ENCODE data around the gene MKNK2.
"Not testable (repeated sequence)": the region's sequence is repeated elsewhere in the genome, so short reads cannot be mapped to it uniquely, and the experiment has no call there.

The MKNK2 gene

DNA sequence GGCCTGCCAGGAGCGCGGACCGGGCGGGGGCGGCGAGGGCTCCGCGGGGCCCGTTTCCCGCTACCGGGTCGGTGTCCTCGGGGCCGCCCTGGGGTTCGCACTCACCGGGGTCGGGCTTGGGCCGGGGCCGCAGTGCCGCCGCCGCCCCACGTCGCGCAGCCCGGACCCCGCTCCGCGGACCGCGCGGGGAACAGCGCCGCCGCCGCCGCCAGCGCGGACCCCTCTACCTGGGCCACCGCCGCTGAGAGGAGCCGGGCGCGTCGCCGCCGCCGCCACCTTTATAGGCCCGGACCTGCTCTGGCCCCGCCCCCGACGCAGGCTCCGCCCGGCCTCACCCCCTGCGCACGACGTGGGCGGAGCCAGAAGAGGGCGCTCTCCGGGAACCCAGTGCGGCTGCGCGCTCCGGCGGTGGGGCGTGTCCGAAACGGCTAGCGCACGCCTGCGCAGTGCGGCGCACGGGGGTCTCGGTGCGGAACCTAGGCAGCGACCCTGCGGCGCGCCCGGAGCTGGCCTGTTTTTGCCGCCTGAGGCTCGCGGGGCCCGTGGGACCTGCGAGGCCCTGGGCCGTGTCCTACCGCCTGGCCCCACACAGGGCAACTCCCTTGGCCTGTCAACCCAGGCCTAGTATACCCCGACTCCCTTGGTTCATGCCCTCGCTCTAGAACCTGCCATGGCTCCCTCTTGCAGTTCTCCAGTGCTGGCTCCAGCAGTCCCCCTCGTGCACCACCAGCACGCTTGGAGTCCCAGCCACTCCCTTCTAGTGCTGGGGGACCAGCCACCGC is at the start of gene MKNK2:
MKNK2 (minus strand) TSS at position 254 of the 782 bp plus-strand sequence. CDS start 393 bp downstream, outside the sequence.
- DNase-seq, result peak; percentile 78

DNA sequence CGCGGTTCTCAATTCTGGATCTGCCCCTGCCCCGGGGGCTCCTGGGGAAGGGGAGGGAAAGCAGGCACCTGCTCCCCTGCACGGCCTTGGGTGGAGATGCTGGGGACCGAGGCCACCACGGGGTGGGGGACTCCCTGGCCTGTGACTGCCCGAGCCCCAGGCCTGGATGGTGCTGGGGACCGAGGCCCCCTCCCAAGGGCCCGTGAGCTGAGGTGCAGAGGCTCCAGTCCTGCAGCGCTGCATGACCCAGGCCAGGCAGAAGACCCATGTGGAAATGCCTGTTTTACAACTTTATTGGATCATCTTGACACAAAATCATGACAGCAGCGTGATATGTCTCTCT is 49.6 kb upstream of the MKNK2 start:
- no peak for DNase-seq

DNA sequence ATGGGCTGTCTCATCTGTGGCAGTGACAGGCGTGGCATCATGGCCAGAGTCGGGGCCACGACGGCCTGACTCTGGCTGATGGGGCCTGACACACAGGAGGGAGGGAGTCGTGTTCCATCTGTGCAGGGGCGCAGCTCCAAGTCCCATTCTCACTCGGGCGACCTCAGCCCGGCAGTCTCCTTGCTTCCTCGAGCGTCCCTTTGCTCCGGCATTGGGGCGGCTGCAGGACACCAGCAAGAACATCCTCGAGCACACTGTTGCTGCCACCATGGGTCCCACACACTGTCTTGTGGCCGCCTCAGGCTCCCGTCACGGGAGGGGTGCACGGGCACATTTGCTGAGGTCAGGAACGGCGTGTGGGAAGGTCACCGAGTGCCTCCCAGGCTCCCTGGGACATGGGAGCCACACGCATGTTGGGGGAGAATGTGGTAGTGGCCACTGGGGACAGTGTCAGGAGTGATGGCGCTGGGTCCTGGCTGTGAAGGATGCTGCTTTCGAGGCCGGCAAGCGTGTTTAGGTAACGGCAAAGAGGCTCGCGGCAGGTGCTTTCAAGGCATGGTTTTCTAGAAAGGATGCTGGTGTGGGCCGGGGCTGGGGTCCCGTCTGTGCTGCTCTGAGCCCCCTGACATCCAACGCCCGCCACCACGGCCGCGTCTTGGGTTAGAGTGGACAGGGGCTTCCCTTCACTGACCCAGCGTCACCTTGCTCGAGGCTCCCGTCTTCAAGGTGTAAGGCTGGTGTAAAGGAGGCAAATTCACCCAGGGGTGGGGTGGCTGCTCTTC is 49.1 kb upstream of the MKNK2 start:
- no peak for DNase-seq

DNA sequence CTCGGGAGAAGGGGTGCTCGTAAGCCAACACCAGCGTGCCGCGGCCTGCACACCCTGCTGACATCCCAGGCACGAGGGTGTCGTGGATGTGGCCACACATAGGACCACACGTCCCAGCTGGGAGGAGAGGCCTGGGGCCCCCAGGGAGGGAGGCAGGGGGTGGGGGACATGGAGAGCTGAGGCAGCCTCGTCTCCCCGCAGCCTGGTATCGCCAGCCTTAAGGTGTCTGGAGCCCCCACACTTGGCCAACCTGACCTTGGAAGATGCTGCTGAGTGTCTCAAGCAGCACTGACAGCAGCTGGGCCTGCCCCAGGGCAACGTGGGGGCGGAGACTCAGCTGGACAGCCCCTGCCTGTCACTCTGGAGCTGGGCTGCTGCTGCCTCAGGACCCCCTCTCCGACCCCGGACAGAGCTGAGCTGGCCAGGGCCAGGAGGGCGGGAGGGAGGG is 48.0 kb upstream of the MKNK2 start:
- no peak for DNase-seq

DNA sequence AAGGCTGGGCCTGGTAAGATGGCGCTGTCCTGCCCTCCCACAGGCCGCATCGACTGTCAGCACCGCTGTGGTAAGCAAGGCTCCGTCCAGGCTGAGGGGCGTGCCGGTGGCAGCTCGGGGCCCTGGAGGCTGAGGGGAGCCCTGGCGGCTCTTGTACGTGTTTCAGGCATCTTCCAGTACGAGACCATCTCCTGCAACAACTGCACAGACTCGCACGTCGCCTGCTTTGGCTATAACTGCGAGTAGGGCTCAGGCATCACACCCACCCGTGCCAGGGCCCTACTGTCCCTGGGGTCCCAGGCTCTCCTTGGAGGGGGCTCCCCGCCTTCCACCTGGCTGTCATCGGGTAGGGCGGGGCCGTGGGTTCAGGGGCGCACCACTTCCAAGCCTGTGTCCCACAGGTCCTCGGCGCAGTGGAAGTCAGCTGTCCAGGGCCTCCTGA is 46.9 kb upstream of the MKNK2 start:
- no peak for DNase-seq

DNA sequence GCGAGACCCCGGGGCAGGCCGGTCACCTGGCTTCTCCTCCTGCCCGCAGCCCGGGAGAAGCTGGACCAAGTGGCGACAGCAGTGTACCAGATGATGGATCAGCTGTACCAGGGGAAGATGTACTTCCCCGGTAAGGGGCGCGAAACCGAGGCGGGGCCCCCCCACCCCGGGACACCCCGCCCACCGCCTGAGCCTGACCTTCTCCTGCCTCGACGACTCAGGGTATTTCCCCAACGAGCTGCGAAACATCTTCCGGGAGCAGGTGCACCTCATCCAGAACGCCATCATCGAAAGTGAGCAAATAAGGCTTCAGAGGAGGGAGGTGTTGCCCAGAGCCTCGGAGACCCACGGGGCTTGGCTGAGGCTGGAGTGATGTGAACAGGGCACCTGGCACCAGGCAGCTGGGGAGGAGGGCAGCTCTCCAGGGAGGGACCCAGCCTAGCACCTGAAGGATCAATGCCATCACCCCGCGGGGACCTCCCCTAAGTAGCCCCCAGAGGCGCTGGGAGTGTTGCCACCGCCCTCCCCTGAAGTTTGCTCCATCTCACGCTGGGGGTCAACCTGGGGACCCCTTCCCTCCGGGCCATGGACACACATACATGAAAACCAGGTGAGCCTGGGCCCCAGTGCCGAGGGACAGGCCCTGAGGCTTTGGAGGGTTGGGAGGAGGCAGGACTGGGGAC is 46.3 kb upstream of the MKNK2 start:
- DNase-seq, result no peak

DNA sequence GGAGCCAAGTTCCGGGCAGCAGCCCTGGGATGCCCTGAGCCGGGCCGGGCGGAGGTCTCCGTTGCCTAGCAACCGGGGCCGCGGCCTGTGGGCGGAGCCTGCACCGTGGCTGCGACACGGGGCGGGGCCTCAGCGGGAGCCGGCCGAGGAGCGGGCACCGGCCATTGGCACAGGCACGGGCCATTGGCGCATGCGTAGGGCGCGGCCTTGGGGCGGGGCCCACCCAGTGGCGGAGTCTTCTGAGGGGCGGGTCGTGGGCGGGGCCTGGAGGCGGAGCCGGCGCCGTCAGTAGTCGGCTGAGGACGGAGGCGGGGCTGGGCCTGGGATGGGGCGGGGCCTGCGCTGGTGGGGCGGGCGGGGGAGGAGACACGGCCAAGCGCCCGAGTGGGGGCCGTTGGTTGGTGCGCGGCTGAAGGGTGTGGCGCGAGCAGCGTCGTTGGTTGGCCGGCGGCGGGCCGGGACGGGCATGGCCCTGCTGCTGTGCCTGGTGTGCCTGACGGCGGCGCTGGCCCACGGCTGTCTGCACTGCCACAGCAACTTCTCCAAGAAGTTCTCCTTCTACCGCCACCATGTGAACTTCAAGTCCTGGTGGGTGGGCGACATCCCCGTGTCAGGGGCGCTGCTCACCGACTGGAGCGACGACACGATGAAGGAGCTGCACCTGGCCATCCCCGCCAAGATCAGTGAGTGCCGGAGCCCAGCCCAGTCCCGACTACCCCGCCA is 45.6 kb upstream of the MKNK2 start, which contains the start of gene IZUMO4:
IZUMO4 (plus strand) TSS at position 436 of the 723 bp plus-strand sequence; CDS start at position 467, 31 bp downstream.
- DNase-seq, result peak; percentile 89

DNA sequence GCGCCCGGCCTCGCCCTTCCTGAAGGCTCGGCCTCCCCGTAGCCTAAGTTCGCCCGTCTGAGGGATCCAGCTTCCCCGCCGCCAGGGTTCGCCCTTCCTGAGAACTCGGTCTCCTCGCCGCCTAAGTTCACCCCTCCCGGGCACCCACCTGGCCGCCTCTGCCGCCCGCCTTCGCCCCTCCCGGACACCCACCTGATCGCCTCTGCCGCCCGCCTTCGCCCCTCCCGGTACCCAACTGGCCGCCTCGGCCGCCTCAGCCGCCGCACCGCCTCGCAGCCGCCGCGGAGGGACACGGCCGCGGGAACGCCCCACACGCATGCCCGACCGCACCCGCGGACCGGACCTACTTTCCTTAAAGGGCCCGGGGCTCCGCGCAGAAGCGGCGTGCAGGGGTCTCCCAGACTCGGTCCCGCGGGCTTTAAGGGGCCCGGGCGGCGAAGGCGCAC is 45.0 kb upstream of the MKNK2 start, which contains the start of gene MOB3A:
MOB3A (minus strand) TSS at position 293 of the 446 bp plus-strand sequence. CDS start 17,766 bp downstream, outside the sequence.
- DNase-seq, result peak; percentile 87

DNA sequence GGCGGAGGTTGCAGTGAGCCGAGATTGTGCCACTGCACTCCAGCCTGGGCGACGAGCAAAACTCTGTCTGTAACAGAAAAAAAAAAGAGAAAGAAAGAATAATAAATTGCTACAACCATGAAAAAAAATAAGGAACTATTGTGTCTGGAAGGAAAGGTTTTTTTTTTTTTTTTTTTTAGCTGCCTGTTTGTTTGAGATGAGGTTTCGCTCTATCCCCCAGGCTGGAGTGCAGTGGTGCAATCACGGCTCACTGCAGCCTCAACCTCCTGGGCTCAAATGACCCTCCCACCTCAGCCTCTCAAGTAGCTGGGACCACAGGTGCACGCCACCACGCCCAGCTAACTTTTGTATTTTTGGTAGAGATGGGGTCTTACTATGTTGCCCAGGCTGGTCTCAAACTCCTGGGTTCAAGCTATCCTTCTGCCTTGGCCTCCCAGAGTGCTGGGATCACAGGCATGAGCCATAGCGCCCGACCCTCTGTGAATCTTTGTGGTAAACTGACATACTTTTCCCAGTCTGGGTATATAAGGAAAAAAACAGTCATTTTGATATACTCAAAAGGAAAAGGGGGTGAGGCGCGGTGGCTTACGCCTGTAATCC is 41.0 kb upstream of the MKNK2 start:
- DNase-seq, result not testable (repeated sequence)

DNA sequence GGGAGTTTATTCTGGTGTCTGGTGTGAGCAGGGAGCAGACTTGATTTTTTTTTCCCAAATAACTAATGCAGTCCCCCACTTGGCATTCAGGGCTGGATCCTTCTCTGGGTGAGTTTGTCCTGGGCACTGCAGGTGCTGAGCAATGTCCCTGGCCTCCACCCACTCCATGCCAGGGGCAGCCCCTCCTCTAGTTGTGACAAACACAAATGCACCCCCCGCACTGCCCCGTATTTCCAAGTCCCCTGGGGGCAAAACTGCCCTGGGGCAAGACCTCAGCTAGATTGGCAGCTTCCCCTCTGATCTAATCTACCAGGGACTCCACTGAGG is 38.6 kb upstream of the MKNK2 start:
- DNase-seq, result no peak

DNA sequence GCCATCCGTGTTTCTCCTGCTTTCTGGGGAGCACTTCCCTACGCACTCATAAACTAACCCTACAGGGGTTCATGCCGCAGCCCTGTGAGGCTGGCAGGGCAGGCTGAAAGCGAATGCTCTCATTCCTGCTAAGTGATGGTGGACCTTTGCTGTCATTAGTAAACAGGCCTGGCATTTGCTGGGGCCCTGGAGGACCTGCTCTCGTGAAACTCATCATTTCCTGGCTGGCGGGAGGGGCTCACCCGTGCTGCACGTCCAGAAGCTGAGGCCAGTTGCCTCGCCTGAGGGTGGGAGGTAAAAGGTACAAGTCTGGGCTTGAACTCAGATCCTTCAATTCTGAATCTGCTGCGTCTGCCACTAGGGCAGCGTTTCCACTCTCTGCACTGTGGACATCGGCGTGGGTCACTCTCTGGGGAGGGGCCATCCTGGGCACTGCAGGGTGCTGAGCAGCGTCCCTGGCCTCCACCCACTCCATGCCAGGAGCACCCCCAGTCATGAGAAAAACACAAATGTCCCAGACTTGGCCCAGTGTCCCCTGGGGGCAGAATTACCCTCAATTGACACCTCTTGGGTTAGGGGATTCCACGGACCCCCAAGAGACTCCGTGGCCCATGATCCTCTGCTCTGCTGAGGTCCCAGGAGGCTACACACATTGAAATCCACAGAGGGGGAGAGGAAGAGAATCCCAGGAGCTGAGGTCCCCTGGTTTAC is 38.1 kb upstream of the MKNK2 start:
- peak; percentile 4 for DNase-seq

DNA sequence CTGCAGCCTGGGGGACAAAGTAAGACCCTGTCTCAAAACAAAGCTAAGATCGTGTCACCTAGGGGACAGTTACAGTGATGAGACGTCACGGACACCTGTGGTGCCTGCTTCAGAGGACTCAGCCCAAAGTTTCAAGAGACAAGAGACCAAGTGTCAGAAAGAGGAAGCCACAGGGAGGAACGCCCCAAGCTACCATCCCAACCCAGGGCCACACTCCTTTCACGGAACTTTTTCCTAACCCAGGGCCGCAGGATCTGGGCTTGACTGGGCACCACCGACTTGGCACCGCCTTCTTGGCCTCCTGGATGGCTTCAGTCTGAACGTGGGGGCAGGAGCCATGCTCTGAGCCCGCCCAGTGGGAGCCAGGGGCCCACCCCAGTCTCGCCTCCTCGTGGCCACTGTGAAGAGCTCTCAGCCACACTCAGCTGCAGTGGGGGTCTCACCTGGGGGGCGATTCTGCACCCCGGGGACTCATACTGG is 36.6 kb upstream of the MKNK2 start:
- DNase-seq, result no peak

DNA sequence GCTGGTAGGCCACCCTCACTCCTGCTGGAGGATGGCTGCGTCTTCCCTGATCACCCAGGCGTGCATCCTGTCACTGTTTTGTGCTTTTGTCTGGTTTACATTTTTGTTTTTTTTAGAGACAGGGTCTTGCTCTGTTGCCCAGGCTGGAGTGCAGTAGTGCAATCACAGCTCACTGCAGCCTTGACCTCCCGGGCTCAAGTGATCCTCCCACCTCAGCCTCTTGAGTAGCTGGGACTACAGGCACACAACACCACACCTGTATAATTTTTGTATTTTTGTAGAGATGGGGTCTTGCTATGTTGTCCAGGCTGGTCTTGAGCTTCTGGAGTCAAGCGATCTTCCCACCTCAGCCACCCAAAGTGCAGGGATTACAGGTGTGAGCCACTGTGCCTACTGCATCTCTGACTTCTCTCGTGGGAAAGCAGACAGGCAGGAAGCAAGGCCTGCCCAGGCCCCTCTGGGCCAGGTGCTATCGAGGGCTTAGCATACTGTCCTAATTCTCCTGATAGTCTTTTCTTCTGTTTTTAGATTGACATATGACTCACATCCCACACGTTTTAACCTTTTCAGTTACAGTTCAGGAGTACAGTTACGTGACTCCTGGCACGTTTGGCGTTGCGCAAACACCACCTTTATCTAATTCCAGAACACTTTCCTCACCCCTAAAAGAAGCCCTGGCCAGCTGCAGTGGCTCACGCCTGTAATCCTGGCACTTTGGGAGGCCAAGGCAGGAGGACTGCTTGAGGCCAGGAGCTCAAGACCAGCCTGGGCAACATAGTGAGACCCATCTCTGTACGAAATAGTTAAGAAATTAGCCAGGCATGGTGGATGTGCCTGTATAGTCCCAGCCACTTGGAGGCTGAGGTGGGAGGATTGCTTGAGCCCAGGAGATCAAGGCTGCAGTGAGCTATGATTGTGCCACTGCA is 35.9 kb upstream of the MKNK2 start:
- DNase-seq, result not testable (repeated sequence)

DNA sequence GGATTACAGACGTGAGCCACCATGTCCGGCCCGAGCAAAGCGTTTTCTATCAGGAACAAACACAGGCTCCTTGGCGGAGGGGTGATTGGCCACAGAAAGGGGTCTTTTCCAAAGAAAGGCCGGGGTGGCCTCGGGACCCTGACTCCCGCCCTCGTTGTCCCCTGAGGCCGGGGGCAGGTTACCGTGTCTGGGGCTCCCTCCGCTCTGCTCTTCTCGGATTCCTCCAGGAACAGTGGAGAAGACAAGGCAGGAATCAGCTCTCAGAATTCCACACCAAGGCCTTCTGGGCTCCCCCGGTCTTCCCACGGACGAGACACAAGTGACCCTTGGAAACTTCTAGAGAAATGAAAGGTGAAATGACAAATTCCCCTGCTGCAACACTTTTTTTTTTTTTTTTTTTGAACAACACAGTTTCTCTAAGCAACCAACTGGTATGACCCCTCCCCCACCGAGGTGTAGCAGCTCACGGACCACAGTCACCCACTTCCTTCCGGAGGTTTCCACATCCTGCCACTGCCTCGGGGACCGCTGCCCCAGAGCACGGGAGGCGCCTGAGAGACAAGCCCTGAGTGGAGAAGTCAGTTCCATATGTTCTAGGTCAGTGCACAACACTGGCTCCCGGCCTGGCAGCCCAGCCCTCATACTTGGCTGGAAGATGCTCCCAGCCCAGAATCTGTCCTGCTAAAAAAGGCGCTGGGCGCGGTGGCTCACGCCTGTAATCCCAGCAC is 34.1 kb upstream of the MKNK2 start:
- no peak for DNase-seq

DNA sequence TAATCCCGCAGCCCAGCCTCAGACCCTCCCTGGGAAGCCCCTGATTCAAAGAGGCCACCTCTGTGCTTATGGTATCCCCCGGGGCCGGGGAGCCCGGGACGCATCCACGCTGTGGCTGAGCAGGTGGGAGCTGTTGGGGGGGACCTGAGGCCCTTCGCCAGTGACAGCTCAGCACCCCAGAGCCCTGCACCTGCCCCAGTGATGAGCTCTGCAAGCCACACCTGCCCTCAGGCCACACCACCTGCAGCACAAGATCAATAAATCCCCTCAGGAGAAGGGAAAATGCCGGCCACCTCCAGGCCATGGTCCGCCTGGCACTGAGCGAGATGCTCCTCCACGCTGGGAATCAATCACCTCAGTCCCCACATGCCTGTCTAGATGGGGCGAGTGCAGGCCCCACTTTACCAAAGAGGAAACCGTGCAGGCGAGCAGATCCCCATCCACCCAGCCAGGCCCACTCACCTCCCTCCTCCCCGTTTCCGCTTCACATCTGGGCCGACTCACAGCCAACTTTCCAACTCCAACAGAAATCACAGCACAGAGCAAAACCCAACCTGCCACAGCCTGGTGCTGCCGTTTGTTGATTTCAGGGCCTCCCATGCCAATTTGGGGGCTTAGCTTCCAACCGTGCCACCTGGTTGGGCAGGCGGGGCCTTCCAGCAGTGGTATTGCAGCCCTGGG is 32.3 kb upstream of the MKNK2 start:
- DNase-seq, result no peak

DNA sequence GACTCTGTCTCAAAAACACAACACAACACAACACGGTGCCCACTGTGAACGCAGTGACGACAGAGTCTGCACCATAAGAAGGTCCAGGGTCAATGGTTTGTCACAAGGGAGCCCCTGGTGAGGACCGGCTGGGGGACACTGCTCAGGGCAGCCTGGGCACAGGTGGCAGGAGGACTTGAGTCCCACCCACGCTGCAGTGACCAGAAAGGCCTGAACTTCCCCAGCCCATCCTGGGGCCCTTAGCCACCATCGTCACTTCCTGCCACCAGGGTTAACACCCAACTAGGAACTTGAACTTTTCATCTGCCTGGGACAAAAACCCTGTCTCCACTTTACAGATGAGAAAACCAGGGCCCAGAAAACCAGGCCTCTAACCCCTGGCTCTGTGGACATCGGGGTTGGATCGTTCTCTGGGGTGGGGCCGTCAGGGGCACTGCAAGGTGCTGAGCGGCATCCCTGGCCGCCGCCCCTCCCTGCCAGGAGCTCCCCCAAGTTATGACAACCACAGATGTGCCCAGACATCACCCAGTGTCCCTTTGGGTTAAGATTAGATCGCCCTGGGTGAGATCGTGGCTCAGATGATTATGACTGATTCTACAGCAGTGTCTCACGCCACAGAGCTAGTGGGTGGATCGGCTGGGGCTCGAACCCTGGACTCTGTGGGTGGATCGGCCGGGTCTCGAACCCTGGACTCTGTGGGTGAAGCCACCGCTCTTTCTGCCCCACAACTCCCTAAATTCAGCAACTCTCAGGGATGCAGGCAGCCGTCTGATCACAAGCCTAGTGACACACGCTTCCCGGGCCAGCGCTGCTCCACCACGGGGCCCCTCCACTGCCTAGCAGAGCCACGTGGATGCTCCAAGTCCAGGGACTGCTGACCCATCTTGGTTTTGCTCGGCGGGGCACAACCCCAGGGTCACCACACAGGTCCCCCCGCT is 31.1 kb upstream of the MKNK2 start:
- no peak for DNase-seq

DNA sequence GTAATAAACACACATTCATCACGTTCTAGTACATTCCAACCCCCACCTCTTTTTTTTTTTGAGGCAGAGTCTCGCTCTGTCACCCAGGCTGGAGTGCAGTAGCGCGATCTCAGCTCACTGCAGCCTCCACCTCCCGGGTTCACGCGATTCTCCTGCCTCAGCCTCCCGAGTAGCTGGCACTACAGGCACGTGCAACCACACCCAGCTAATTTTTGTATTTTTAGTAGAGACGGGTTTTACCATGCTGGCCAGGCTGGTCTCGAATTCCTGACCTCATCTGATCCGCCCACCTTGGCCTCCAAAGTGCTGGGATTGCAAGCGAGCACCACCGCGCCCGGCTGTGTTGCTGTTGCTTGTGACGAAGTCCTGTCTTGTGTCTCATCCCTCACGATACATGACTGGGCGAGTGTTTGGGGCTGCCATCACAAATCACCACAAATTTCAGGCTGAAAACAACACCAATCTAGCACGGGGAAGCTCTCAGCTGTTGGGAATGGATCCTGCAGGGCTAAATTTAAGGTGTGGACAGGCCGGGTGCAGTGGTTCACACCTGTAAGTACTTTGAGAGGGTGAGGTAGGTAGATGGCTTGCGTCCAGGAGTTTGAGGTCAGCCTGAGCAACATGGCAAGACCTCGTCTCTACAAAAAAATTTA is 29.4 kb upstream of the MKNK2 start:
- DNase-seq, result no peak

All from NCI-H2227 treated with DMSO at 0.1 percent for 48 hours (cell line).